ENCODE data around the gene CRADD. TPM values are rescaled to one million over a fixed set of nuclear protein-coding genes. Genes with fewer than 3 reads are reported as not detected.

Gene CRADD
- total and polyA plus RNA-seq, 10 of the 15 experiments (the other 5 are each of a cell fraction or from before 2014, with no cell fraction given), result 7.6 to 15.5 (median 11.7) TPM

- ChIA-PET CTCF (interaction anchor here (1.2 kb wide), 1 partner anchor 10 kb away, joined by 3 read pairs; no protein-coding TSS in a partner anchor), POLR2A (no interaction called here), RAD21 (ENCODE audit: unreplicated experiment) (no interaction called here), SMC1A (ENCODE audit: uncharacterized antibody, unreplicated experiment) (no interaction called here)
- 66% methylated on average over 5 of the region's 5 CpGs for WGBS (ENCODE audit: insufficient coverage, insufficient replicate concordance, low lambda C conversion rate, missing lambda C conversion rate)
- Histone ChIP-seq H3K79me2 (ENCODE audit: control insufficient read depth, insufficient read depth, low read length) (no peaks in the 10 kb centered on the region), H3K4me1 (ENCODE audit: control insufficient read depth, insufficient read depth, low read length) (no peaks in the 10 kb centered on the region), H2AFZ (ENCODE audit: control insufficient read depth, low read depth, low read length) (no peak overlapping the region), H3K4me3 (no peak overlapping the region), H3K9ac (ENCODE audit: control insufficient read depth, insufficient read depth, low read length) (no peak overlapping the region), H3K9me3 (replicated peaks; ENCODE audit: control insufficient read depth, insufficient read depth, low read length) (no peaks in the 10 kb centered on the region), H3K4me2 (ENCODE audit: control insufficient read depth, insufficient read depth) (no peak overlapping the region), H3K27me3 (replicated peaks in 1 of 2; ENCODE audit: control insufficient read depth in 2 of 2, insufficient read depth in 2 of 2, low read length in 1 of 2) (no peaks in the 10 kb centered on the region; a peak in 1 of 4 replicates), H3K36me3 (ENCODE audit: control insufficient read depth in 2 of 2, insufficient read depth in 2 of 2, low read length in 1 of 2) (no peaks in the 10 kb centered on the region), H3K27ac (ENCODE audit: control insufficient read depth, insufficient read depth) (no peak overlapping the region), H4K20me1 (ENCODE audit: control insufficient read depth, insufficient read depth) (no peaks in the 10 kb centered on the region)
- no peak for DNase-seq (ENCODE audit: low read depth, low spot score)
- no TSS peak for BruUV-seq (replicated peaks)
- FAIRE-seq, result no peak
- in situ Hi-C loops (cut with MboI), result no loop called here
- intact Hi-C loops (cut with micrococcal nuclease; ENCODE audit: unreplicated experiment), result no loop called here
- no peak for ATAC-seq
- TF ChIP-seq SMC3 (IDR thresholded peaks at IDR 0.05; ENCODE audit: borderline replicate concordance, low read length) (no peak), TCF12 (IDR thresholded peaks at IDR 0.05; ENCODE audit: low read depth, low read length) (no peak)
Observed at GRCh38 chr12:93790472-93791152, 113.4 kb downstream of the CRADD start.

- H3K27ac ChIP-seq (ENCODE audit: control insufficient read depth, insufficient read depth), result no peak overlapping the region
- H4K20me1 ChIP-seq (ENCODE audit: control insufficient read depth, insufficient read depth), result no peaks in the 10 kb centered on the region
- H3K4me3 ChIP-seq, result no peak overlapping the region
- BruUV-seq (replicated peaks), result no TSS peak
- intact Hi-C loops (cut with micrococcal nuclease; ENCODE audit: unreplicated experiment), result no loop called here
- H3K4me1 ChIP-seq (ENCODE audit: control insufficient read depth, insufficient read depth, low read length), result no peaks in the 10 kb centered on the region
- no peak overlapping the region for H2AFZ ChIP-seq (ENCODE audit: control insufficient read depth, low read depth, low read length)
- ChIA-PET CTCF (interaction anchor here (1.4 kb wide), 1 partner anchor 309 kb away, joined by 4 read pairs; no protein-coding TSS in a partner anchor), RAD21 (ENCODE audit: unreplicated experiment) (no interaction called here), POLR2A (no interaction called here), SMC1A (ENCODE audit: uncharacterized antibody, unreplicated experiment) (interaction anchor here (0.6 to 1.5 kb wide), 2 partner anchors 10 to 233 kb away, joined by 3 to 6 read pairs; no protein-coding TSS in a partner anchor)
- 22% methylated on average over 3 of the region's 3 CpGs for WGBS (ENCODE audit: insufficient coverage, insufficient replicate concordance, low lambda C conversion rate, missing lambda C conversion rate)
- DNase-seq (ENCODE audit: low read depth, low spot score) (no peak), ATAC-seq (no peak), FAIRE-seq (no peak)
- no peak overlapping the region for H3K9ac ChIP-seq (ENCODE audit: control insufficient read depth, insufficient read depth, low read length)
- no peaks in the 10 kb centered on the region for H3K79me2 ChIP-seq (ENCODE audit: control insufficient read depth, insufficient read depth, low read length)
- no peak overlapping the region for H3K4me2 ChIP-seq (ENCODE audit: control insufficient read depth, insufficient read depth)
- no peaks in the 10 kb centered on the region; a peak in 1 of 4 replicates for H3K27me3 ChIP-seq (replicated peaks in 1 of 2; ENCODE audit: control insufficient read depth in 2 of 2, insufficient read depth in 2 of 2, low read length in 1 of 2)
- in situ Hi-C loops (cut with MboI), result no loop called here
- H3K9me3 ChIP-seq (replicated peaks; ENCODE audit: control insufficient read depth, insufficient read depth, low read length), result no peaks in the 10 kb centered on the region
- TF ChIP-seq SMARCA5 (IDR thresholded peaks at IDR 0.05), result no peak
- no peak for TF ChIP-seq YY1 (IDR thresholded peaks at IDR 0.05; ENCODE audit: low read depth, low read length)
- no peaks in the 10 kb centered on the region for H3K36me3 ChIP-seq (ENCODE audit: control insufficient read depth in 2 of 2, insufficient read depth in 2 of 2, low read length in 1 of 2)
Observed at GRCh38 chr12:93793007-93793406, 115.8 kb downstream of the CRADD start.

All from GM12878 (cell line).